Measurements from ENCODE around the gene SRCIN1. TPM values are rescaled to one million over a fixed set of nuclear protein-coding genes. Genes with fewer than 3 reads are reported as not detected.
"Not testable (repeated sequence)": the region's sequence is repeated elsewhere in the genome, so short reads cannot be mapped to it uniquely, and the experiment has no call there.

SRCIN1 gene
- total RNA-seq, 1 donor from 2014 or later: 2.4 TPM

DNA sequence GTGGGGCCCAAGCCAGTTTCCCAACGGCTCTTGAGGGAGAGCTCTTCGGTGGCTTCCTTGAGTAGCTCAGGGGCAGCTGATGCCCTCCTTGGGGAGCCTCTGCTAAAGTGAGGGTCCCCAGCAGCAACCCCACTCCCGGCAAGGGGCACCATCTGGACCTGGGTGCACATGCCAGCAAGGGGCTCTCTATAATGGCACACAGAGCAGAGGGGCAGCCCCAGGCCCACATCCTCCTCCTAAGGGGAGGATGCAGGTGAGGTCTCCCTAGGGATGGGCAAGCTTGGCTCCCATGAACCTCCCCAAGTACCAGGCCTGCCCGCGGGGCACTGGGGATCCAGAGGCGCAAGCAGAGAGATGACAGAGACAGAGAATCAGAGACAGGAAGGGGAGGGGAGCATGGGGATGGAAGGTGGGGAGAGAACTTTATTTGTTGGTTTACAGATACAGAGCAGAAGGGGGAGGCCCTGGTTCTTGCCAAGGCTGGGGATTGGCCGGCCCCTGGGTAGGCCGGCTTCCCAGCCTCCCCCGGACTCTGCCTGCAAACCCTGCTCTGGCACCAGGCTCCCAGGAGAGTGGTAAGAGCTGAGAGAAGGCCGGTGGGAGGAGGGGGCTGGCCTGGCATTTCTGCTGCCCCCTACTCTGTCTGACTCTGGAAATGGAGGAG is 61.4 kb downstream of the SRCIN1 start:
- DNase-seq (ENCODE audit: low spot score): no peak

DNA sequence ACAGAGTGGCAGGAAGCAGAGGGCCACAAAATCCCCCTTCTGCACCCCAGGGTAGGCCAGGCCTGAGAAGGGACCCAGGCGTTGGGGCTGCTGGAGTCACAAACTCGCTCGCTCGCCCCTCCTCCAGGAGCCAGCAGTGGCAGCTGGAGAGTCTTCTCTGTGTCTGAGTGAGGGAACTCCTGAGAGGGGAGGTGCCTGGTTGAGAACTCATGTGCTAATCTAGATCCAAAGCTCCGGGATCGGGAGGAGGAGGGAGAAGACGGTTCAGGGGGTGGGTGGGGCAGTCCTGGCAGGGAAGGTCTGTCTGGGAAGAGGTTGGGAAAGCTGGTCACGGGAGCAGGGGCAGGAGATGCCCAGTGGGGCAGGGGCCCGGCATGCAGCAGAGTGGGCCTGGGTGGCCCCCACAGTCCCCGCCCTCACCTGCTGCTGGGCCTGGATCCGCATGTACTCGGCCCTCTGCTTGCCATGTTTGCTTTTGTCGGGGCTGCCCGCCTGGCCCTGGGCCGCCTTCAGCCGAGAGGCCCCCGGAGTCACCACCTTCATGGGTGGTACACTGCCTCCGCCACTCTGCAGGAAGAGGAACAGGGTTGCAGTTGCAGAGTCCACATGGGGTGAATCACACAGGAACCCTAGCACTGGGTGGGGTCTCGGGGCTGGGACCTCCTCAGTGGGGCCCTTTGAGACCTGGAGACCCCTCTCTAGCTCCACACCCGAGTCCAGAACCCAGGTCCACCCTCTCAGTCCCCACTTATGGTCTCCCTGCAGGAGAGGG is 62.2 kb downstream of the SRCIN1 start:
- no peak for DNase-seq (ENCODE audit: low spot score)

DNA sequence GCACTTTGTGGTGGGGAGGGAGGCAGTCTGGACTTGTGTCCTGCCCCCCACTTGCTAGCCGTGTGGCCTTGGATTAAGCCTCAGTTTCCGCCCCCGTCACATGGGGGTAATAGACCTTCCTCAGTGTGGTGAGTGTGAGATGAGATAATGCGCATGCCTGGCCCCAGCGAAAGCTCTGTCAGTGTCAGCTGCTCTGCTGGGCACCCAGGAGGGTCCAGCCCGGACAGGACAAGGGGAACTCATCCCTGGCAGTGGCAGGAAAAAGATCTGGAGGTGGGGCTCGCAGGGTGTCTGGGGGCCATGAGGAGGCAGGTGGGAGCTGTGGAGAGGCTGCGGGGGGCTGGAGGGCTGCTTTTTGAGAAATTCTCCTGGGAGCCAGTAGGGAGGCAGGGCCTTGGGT is 63.5 kb downstream of the SRCIN1 start:
- no peak for DNase-seq (ENCODE audit: low spot score)

DNA sequence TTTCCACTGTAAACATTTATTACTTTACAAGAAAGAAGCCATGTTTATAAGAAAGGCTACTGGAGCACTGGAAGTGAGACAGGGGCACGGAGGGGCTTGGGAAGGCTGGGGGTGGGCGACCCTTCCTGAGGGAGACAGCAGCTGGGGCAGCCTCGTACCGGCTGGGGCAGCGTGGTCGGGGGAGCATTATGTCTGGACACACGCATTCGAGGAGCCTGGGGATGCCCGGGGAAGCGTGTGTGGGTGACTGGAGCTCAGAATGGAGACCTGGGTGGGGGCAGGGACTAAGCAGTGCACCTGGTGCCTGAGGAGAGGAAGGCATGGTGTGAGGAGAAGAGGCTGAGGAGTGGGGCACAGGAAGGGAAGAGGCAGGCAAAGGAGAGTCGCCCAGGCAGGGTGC is 64.5 kb downstream of the SRCIN1 start:
- DNase-seq (ENCODE audit: low spot score): no peak

DNA sequence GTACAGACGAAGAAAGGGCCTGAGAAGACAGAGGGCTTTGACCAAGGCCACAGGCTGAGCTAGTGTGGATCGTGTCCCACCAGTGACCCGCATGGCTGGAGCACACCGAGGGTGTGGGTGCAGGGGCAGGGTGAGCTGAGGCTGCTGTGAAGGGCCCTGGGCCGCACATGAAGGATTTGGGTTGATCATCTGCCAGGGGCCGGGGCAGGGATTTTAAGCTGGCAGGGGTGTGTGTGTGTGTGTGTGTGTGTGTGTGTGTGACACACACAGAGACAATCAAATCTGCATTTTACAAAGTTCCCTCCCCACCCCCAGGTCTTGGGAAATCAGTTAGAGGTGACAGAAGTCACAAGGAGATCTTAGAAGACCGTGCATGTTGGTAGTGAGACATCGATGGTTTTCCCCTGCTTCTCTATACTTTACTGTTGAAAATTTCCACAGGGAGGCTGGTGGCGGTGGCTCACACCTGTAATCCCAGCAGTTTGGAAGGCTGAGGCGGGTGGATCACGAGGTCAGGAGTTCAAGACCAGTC is 65.2 kb downstream of the SRCIN1 start:
- DNase-seq (ENCODE audit: low spot score): no peak

DNA sequence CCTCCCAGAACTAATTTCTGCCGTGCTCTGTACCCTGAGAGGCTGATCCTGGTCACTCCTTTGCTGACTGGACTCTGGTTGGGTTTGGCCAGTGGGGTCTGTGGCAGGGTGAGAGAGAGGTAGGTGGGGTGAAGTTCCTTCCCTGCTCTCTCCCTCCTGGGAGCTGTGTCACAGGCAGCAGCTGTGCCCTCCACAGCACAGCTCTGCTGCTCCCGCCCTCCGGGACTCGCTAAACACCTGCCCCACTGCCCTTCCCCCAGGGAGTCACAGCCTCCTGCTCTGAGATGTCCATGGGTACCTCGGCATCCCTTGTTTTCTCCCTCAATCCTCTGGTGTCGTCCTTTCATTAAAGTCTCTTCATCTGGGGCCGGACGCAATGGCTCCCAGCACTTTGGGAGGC is 66.4 kb downstream of the SRCIN1 start:
- DNase-seq (ENCODE audit: low spot score): no peak

DNA sequence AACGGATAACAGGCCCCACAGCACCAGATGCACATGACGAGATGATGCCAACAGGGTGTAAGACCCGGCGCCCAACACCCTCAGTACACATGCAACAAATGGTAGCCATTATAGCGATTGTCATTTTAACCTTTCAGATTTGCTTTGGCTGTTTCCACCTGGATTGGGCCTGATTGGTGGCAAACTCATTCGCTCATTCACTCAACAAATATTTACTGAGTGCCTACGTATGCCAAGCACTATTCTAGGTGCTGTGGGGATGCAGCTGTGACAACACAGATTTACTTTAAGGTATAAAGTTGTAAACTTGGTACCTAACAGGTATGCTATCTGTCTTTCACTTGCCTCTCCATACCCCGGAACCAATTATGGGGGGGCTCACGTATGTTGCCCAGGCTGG is 66.8 kb downstream of the SRCIN1 start:
- no peak for DNase-seq (ENCODE audit: low spot score)

DNA sequence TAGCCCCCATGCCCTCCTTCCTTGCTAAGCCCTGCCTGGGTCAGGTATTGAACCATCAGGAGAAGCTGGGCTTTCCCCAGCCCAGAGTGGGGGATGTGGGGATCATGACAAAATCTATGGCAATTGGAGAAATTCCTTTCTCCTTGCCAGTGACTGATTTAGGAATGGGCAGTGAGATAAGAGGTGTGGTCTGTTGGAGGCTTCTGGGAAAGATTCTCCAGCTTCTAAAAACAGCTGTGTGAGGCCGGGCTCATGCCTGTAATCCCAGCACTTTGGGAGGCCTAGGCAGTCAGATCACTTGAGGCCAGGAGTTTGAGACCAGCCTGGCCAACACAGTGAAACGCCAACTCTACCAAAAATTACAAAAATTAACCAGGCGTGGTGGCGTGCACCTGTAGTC is 69.1 kb downstream of the SRCIN1 start:
- DNase-seq (ENCODE audit: low spot score): peak; percentile 40

DNA sequence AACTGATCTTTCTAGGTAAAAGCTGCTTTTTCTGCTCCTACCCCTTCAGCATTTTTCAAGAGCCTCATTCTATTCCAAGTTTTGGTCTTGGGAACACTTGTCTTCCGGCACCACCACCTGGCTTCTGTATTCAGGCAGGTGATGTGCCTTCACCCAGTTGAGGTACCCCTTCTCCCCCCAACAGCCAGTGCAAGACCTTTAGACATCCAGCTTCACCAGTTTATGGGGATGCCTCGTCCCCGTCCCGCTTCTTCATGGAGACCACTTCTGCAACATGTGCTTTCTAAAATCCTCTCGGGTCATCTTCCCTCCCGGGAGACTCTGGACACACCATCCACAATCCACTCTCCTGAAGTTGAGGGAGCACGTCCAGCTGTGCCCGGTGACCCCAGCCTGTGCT is 69.9 kb downstream of the SRCIN1 start:
- no peak for DNase-seq (ENCODE audit: low spot score)

DNA sequence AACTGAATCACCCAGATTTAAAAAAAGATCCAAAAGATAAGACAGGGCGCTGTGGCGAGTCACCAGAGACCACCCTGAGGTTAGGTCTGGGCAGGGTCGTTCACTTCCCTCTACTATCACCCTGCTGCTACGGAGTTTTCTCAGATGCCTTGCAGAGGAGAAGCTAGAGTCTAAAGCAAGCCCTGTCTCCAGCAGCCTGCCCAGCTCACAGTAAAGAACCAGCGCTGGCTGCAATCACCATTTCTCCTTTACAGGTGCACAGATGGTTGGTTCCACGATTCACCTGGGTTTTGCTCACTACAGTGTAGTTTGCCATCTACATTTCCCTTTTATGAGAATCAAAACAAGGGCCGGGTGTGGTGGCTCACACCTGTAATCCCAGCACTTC is 71.3 kb downstream of the SRCIN1 start:
- DNase-seq (ENCODE audit: low spot score): no peak

DNA sequence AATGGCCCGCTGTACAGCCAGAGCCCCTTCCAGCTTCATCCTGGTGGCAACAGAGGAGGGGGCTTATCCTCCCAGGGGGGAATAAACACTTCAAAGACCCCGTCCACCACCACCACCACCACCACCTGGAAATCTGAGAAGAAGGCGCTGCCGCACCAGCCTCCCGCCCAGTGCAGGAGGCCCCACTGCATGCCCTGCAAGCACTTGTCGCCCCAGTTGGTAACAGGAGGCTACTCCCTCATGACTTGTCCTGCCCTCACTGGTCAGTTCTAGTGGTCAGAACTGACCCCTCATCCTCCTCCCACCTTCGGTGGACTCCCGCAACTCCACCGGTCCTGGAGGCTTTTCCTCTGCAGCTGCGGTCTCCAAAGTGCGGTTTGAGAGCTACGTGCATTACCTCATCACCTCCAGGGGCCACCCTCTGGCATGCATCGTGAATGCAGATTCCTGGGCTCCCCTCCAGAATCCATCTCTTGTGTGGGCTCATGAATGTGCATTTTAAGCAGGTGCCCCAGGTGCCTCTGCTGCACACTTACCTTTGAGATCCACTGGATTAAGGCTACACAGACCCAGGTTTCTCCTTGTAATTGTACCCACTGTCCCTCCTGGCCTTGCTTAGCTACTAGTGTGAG is 71.8 kb downstream of the SRCIN1 start:
- no peak for DNase-seq (ENCODE audit: low spot score)

DNA sequence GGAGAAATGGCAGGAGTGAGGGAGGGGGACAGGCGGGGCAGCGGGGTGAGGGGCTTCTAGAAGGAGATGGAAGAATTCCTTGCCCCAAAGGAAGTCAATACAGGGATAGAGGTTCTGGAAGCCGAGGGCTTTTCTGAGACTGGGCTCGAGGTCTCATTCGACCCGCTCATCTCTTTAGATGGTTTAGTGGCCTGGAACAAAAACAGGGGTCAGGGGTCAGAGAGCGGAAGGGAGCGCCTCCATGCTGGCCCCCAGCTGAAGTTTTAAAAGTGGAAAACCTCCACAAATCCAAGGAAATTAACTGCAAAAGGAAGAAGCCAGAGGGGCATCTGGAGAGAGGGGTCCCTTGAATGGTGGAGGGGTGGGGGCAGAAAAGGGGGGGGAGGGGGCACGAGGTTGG is 72.5 kb downstream of the SRCIN1 start:
- DNase-seq (ENCODE audit: low spot score): no peak

DNA sequence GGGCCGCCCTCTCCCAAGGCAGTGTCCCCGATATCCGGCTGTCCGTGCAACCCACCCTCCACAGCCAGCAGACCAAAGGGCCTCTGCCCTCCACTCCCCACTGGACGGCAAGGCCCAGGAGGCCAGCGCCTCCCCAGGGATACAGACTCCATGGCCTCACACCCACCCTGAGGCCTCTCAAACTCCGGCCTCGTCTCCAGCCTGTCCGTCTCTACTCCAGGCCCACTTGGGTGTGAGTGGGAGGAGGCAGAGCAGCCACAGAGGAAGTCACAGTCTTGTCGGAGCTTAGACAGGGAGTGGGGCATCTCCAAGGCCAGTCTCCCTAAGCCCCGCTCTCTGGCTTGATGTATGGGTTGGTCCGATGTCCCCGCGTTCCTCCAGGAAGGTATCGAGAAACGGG is 73.3 kb downstream of the SRCIN1 start:
- DNase-seq (ENCODE audit: low spot score): no peak

DNA sequence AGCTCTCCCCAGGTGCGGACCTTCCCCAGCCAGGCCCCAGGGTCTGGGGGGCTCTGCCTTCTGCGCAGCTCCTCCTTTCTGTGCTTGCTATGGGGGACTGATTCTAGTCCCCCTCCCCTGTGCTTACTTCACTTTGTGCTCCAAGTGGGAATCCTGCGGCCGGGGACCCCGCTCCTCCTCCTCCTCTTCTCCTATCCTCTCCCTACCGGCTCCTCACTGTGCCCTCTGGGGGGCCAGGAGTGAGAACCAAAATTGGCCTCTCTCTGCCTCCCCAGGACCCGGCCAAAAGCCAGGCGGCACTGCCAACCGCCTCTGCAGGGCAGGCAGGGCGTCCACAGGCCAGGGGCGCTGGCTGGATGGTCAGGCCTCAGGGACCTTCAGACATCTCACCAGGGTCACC is 74.0 kb downstream of the SRCIN1 start:
- not testable (repeated sequence) for DNase-seq (ENCODE audit: low spot score)

DNA sequence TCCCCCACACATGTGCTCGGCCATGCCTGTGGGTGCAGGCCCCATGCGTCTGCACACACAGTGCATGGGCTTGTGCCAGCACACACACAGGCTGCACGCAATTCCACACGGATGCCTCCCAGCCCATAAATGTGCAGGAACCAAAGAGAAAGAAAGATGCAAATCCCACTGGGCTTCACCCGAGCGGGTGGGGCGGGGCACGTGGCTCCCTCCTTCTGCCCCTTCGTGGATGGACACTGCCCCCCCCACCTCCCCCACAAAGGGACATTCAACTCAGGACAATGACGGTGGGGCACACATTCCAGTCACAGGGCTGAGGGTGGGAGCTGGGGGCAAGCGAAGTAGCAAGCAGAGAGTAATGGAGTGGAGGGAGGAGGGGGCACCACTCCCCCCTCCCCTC is 74.9 kb downstream of the SRCIN1 start:
- DNase-seq (ENCODE audit: low spot score): not testable (repeated sequence)

DNA sequence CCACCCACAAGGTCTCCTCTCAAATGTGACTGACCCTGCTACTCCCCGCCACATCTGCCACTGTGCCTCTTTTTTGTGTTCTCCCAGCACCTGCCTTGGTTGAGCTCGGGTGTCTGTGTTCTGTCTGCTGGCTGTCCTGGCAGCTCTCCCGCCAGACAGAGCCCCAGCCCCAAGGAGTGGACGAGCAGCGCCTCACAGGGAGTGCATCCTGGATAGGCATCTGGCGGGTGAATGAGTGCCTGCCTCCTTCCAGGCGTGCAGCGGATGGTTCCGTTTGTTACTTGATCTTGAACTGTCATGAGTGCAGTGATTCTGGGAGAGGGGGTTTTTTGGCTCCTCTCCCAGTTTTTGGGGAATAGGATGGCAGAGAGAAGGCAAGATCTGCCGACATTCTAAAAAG is 77.6 kb downstream of the SRCIN1 start:
- DNase-seq (ENCODE audit: low spot score): peak; percentile 61

DNA sequence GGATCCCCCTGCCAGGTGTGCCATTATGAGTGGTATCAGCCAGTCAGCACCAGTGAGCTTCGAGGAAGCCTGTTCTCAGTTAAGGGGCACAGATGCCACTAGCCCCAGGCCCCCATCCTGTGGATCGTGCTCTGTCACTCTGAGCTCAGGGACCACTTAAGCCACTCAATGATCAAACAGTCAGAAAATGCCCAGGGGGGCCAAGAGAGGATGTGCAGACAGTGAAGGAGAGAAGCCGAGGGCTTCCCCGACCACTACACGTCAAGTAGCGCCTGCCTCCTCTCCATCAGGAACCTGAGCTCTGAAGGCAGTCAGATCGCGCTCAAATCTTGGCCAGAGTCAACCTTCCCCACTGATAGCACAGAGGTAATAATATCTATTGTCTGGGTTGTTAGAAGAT is 79.2 kb downstream of the SRCIN1 start:
- DNase-seq (ENCODE audit: low spot score): not testable (repeated sequence)

DNA sequence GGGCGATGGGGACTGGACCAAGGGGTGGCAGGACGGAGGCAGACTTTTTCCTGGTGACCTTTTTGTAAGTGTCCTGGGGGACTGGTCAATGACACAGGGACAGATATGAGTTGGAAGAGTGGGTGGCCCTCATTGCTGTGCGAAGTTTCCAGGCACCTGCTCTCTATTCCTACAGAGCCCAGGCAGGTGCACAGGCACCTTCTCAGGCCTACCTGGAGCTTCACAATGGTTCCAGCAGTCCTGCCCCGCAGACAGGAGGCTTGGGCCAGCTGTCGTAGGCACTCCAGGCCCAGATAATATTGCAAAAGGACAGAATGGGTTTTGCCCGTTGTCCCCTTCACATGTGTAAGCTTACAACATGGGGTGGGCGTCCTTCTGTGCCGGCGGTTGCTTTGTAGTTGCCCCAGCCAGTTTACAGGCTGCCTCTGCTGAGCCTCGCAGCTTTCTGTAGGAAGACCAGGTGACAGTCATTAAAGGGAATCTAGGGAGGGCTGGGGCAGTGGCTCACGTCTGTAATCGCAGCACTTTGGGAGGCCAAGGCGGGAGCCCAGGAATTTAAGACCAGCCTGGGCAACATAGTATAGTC is 93.2 kb downstream of the SRCIN1 start:
- DNase-seq (ENCODE audit: low spot score): no peak

DNA sequence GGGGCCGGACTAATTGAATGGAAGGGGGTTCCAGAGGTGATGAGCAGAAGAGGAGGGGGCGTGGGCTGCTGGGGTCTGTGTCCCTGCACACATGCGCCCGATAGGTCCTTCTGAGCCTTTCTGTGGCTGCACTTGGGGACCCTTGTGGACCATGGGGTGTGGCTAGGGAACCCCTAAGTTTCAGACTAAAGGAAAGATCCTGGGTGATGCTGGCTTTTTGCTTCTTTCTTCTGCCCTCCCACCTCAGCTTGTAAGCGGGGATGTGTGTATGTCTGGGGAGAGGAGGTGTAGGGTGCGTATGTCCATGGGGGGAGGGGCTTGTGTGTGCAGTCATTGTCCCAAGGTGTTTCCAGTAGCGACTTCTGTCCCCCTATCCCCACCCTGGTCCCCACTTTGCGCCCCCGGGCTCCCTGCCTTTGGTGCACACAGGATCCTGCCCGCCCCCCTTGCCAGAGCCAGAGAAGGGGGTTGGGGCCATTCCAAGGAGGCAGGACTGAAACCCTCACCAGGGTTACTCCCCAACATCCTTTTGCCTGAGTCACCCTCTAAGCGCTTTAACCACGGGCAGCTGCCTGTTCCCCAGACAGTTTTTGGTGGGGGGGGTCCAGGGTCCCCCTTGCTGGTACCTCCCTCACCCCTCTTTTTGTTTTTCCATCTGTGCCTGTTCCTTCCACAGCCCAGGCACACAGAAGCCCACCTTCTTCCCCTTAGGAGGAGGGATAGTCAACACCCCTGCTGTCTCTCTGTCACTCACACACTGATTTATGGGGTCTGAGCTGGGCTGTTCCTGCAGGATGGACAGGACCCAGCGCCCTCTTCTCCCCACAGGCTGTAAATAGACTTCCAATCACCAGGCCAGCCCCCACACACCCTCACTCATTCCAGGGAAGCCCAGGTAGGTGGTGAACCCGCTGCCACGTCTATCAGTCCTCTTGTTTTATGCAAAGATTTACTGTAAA is 94.3 kb downstream of the SRCIN1 start:
- peak; percentile 53 for DNase-seq (ENCODE audit: low spot score)

DNA sequence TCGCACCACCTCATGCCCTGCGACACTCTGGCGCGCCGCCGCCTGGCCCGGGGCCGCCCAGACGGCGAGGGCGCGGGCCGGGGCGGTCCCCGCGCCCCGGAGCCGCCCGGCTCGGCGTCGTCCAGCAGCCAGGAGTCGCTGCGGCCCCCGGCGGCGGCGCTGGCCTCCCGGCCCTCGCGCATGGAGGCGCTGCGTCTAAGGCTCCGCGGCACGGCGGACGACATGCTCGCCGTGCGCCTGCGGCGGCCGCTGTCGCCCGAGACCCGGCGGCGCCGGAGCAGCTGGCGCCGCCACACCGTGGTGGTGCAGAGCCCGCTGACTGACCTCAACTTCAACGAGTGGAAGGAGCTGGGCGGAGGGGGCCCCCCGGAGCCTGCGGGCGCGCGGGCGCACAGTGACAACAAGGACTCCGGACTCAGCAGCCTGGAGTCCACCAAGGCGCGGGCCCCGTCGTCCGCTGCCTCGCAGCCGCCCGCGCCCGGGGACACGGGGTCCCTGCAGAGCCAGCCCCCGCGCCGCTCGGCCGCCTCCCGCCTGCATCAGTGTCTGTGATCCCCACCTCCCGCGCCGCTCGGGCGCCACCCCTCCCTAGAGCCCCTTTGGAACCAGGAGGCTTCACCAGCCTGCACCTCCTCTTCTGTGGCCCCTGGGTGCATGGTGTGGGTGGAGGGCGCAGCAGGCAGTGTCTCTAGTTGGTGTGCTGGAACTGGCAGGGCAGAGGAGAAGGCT is 95.2 kb downstream of the SRCIN1 start:
- peak; percentile 32 for DNase-seq (ENCODE audit: low spot score)
